HG03460 (cell line): ENCODE measurements around the gene MGAT4B.

ENCODE experiments used
- ATAC-seq: cut with Tn5 transposase; IDR thresholded peaks from one replicate; pipeline ENCODE4 v1.9.1; 2021; ENCODE audit not compliant: unreplicated experiment

MGAT4B gene

GRCh38 chr5:179749857-179750508 lies 56.7 kb downstream of the MGAT4B start:
- no peak for ATAC-seq

- no peak for ATAC-seq
Observed at GRCh38 chr5:179747811-179748210, 58.9 kb downstream of the MGAT4B start.
